SK-N-SH (cell line): Measurements from ENCODE around the gene GAS6. TPM values are rescaled to one million over a fixed set of nuclear protein-coding genes. Genes with fewer than 3 reads are reported as not detected.

ENCODE experiments used
- CTCF ChIA-PET: fragments of 300-600, 350-600 bp; formaldehyde crosslinking; extraction: SDS; loops from one replicate; lab custom pipeline; 2021; lab: Yijun Ruan, JAX
- POLR2A ChIA-PET: fragments of 350-600 bp; sonication (Branson Sonifier 250); formaldehyde crosslinking; extraction: SDS; loops from one replicate; lab custom pipeline; 2020; ENCODE audit warnings: antibody characterized with exemption, inconsistent platforms; lab: Yijun Ruan, JAX
- DNase-seq: peaks from one replicate; pipeline ENCODE4 v3.0.0; 2012
- H2AFZ ChIP-seq: fragments of 200-600 bp; sonication (generic); 2 replicates; pipeline ENCODE4 v1.8.1; 2016; ENCODE audit warnings: antibody characterized with exemption, mild to moderate bottlenecking, low read depth
- H3F3A ChIP-seq: fragments of 200-600 bp; sonication (generic); replicated peaks from 2 replicates; pipeline ENCODE3; 2016; ENCODE audit warnings: antibody characterized with exemption, mild to moderate bottlenecking; ENCODE audit not compliant: insufficient read depth
- H3K27ac ChIP-seq, 2 experiments: fragments of 200-500 bp in 1 of 2; fragments of 200-600 bp in 1 of 2; sonication (Bioruptor generic) in 1 of 2; sonication (generic), shearing (Covaris generic) in 1 of 2; 2 replicates each; pipeline versions ENCODE4 v1.5.1 to v1.6.1; 2014 to 2016; ENCODE audit warnings: low read depth in 2 of 2, inconsistent platforms in 1 of 2, low read length in 1 of 2, mild to moderate bottlenecking in 1 of 2, mixed read lengths in 1 of 2
- H3K27me3 ChIP-seq: fragments of 200-600 bp; sonication (generic), shearing (Covaris generic); 2 replicates; pipeline ENCODE4 v1.6.1; 2016; ENCODE audit warnings: mixed run types; ENCODE audit not compliant: insufficient read depth
- H3K36me3 ChIP-seq, 2 experiments: fragments of 200-500 bp in 1 of 2; fragments of 200-600 bp in 1 of 2; sonication (Bioruptor generic) in 1 of 2; sonication (generic) in 1 of 2; replicated peaks in 1 of 2; 2 replicates each; pipeline versions ENCODE3 to v1.5.1; 2014 to 2016; ENCODE audit warnings: low read length in 1 of 2, mild to moderate bottlenecking in 1 of 2; ENCODE audit not compliant: insufficient read depth in 2 of 2, control insufficient read depth in 1 of 2
- H3K4me1 ChIP-seq, 2 experiments: fragments of 200-500 bp in 1 of 2; fragments of 200-600 bp in 1 of 2; sonication (Bioruptor generic) in 1 of 2; sonication (generic), shearing (Covaris generic) in 1 of 2; 2 replicates each; pipeline versions ENCODE4 v1.5.1 to v1.6.1; 2014 to 2016; ENCODE audit warnings: low read depth in 1 of 2, low read length in 1 of 2, mixed run types in 1 of 2; ENCODE audit not compliant: insufficient read depth in 2 of 2, control insufficient read depth in 1 of 2
- H3K4me2 ChIP-seq: fragments of 200-600 bp; sonication (generic), shearing (Covaris generic); 2 replicates; pipeline ENCODE4 v1.6.1; 2017; ENCODE audit warnings: mixed run types
- H3K4me3 ChIP-seq, 2 experiments: fragments of 200-500 bp in 1 of 2; fragments of 200-600 bp in 1 of 2; sonication (Bioruptor generic) in 1 of 2; sonication (generic), shearing (Covaris generic) in 1 of 2; 2 replicates each; pipeline versions ENCODE4 v1.5.1 to v1.8.1; 2014 to 2016; ENCODE audit warnings: low read depth in 2 of 2, inconsistent platforms in 1 of 2, low read length in 1 of 2, mild to moderate bottlenecking in 1 of 2, mixed read lengths in 1 of 2, moderate library complexity in 1 of 2
- H3K79me2 ChIP-seq: fragments of 200-600 bp; sonication (generic); 2 replicates; pipeline ENCODE4 v1.8.1; 2017; ENCODE audit warnings: mild to moderate bottlenecking; ENCODE audit not compliant: insufficient read depth
- H3K9ac ChIP-seq: fragments of 200-600 bp; sonication (generic); 2 replicates; pipeline ENCODE4 v1.6.1; 2017; ENCODE audit warnings: mixed run types
- H3K9me2 ChIP-seq: fragments of 200-600 bp; sonication (generic); 2 replicates; pipeline ENCODE4 v1.6.1; 2017; ENCODE audit warnings: mixed run types
- H3K9me3 ChIP-seq: fragments of 200-600 bp; sonication (generic); 2 replicates; pipeline ENCODE4 v1.6.1; 2017; ENCODE audit warnings: mixed run types, mild to moderate bottlenecking, moderate library complexity
- H4K20me1 ChIP-seq: fragments of 200-600 bp; sonication (generic); 2 replicates; pipeline ENCODE4 v1.6.1; 2017; ENCODE audit warnings: mild to moderate bottlenecking, mixed run types; ENCODE audit not compliant: insufficient read depth
- CHD2 ChIP-seq: fragments of 150-350 bp; IDR thresholded peaks from 2 replicates; pipeline ENCODE4 v1.6.1; 2018; ENCODE audit warnings: low read length; ENCODE audit not compliant: partially characterized antibody
- EP300 ChIP-seq, 2 experiments: IDR thresholded peaks; 2 replicates each; pipeline versions ENCODE4 v1.4.0 to v1.6.1; 2012; ENCODE audit warnings: borderline replicate concordance in 1 of 2, low read depth in 1 of 2, low read length in 1 of 2
- GABPA ChIP-seq: IDR thresholded peaks from 2 replicates; pipeline ENCODE4 v1.4.0; 2012; ENCODE audit warnings: low read depth, mild to moderate bottlenecking
- GATA2 ChIP-seq: sonication (generic); formaldehyde crosslinking; IDR thresholded peaks from 2 replicates; pipeline ENCODE4 v1.5.0; 2020; ENCODE audit warnings: mild to moderate bottlenecking, missing genetic modification reagents
- MXI1 ChIP-seq: IDR thresholded peaks from 2 replicates; pipeline ENCODE4 v1.6.1; 2012; ENCODE audit warnings: mild to moderate bottlenecking, low read depth, low read length, improper control_type of control experiment
- NRF1 ChIP-seq: IDR thresholded peaks from 2 replicates; pipeline ENCODE4 v1.6.1; 2012; ENCODE audit warnings: low read depth, mild to moderate bottlenecking, low read length
- RAD21 ChIP-seq: IDR thresholded peaks from 2 replicates; pipeline ENCODE4 v1.6.1; 2012; ENCODE audit warnings: mild to moderate bottlenecking, low read length
- RCOR1 ChIP-seq: fragments of 150-350 bp; IDR thresholded peaks from 2 replicates; pipeline ENCODE4 v1.6.1; 2017; ENCODE audit warnings: antibody characterized with exemption, low read length
- SIN3A ChIP-seq: IDR thresholded peaks from 2 replicates; pipeline ENCODE4 v1.6.1; 2012; ENCODE audit warnings: low read depth, mild to moderate bottlenecking, low read length, moderate library complexity, borderline replicate concordance
- SMC3 ChIP-seq: IDR thresholded peaks from 2 replicates; pipeline ENCODE4 v1.6.1; 2012; ENCODE audit warnings: low read depth, low read length, improper control_type of control experiment
- TCF12 ChIP-seq: IDR thresholded peaks from 2 replicates; pipeline ENCODE4 v1.4.0; 2012
- TEAD4 ChIP-seq: IDR thresholded peaks from 2 replicates; pipeline ENCODE4 v1.4.0; 2012; ENCODE audit warnings: mild to moderate bottlenecking, borderline replicate concordance; ENCODE audit not compliant: insufficient read depth
- WGBS: methylation state at CpG from one replicate; pipeline ENCODE4 v1.1.6; 2017; ENCODE audit warnings: low lambda C conversion rate; 5-methylcytosine and 5-hydroxymethylcytosine counted together
- polyA plus RNA-seq, 3 experiments: library from polyadenylated mRNA; depleted of rRNA; stranded (reverse); fragments of >200 nt; gene quantifications; 2 replicates each; pipeline ENCODE4 v1.2.3, GENCODE V29; 2012
- TF ChIP-seq, protein P1 (sequence below): IDR thresholded peaks from 2 replicates; pipeline ENCODE4 v1.4.0; 2012; ENCODE audit warnings: low read depth, borderline replicate concordance
- TF ChIP-seq, protein P2 (sequence below): IDR thresholded peaks from 2 replicates; pipeline ENCODE4 v1.4.0; 2012; ENCODE audit warnings: low read depth, borderline replicate concordance
- TF ChIP-seq, protein P3 (sequence below): fragments of 150-350 bp; IDR thresholded peaks from 2 replicates; pipeline ENCODE4 v1.6.1; 2016; ENCODE audit warnings: mild to moderate bottlenecking, low read depth, low read length
- TF ChIP-seq, protein P4 (sequence below): fragments of 200-600 bp; sonication (generic); IDR thresholded peaks from 2 replicates; pipeline ENCODE4 v1.6.1; 2017; ENCODE audit warnings: antibody characterized with exemption, mild to moderate bottlenecking, moderate library complexity
- TF ChIP-seq, protein P5 (sequence below): IDR thresholded peaks from 2 replicates; pipeline ENCODE4; 2012

Gene GAS6
- polyA plus RNA-seq, 1 of the 3 experiments (the other 2 are of a cell fraction): 380 TPM

DNA sequence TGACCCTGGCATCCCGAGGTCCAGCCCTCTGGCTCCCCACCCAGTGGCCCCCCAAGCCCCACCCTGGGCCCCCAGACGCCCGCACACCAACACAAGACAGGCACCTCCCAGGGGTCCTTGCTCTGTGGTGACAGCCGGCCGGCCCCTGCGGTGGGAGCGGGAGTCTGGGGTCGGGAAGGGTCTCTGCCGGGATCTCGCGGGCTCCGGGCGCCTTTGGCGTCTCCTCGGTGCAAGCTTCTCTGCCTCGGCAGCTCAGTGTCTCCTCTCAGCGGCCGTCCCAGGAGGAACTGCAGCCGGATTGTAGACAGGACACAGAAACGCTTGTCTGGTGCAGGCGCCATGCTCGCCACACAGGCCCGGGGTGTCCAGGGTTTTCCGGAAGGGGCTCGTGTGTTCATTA is 61.1 kb downstream of the GAS6 start (continued):
- TF ChIP-seq, protein P1, sequence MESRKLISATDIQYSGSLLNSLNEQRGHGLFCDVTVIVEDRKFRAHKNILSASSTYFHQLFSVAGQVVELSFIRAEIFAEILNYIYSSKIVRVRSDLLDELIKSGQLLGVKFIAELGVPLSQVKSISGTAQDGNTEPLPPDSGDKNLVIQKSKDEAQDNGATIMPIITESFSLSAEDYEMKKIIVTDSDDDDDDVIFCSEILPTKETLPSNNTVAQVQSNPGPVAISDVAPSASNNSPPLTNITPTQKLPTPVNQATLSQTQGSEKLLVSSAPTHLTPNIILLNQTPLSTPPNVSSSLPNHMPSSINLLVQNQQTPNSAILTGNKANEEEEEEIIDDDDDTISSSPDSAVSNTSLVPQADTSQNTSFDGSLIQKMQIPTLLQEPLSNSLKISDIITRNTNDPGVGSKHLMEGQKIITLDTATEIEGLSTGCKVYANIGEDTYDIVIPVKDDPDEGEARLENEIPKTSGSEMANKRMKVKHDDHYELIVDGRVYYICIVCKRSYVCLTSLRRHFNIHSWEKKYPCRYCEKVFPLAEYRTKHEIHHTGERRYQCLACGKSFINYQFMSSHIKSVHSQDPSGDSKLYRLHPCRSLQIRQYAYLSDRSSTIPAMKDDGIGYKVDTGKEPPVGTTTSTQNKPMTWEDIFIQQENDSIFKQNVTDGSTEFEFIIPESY: no peak
- TF ChIP-seq RCOR1: no peak

DNA sequence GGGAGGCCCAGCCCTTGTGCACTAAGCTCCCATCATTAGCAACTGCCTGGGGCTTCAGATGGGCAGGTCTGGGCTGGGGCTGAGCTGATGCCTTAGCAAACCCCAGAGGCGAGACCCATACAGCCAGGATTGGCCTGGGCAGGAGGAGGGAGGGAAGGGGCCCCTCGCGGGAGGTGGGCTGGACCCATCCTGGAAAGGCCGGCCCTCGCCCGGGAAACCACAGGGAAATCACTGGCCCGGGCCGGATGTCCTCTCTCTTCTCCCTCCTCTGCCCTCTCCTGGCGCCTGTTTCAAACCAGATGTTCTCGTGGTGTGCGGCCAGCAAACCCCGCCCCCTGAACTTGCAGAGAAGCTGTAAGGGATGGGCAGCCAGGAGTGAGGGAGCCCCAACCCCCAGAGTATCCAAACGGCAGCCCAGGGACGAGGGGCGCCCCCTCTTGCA is 61.8 kb downstream of the GAS6 start:
- H3K27ac ChIP-seq: peak overlapping the region in 1 of 2 experiments; percentile 80; a peak in 2 of 4 replicates
- no peak overlapping the region for H3K4me3 ChIP-seq
- no peaks in the 10 kb centered on the region for H3K27me3 ChIP-seq
- POLR2A ChIA-PET: no interaction called here
- H3K79me2 ChIP-seq: no peaks in the 10 kb centered on the region
- peaks cover 0 to 15% of the 10 kb centered on the region in 2 experiments; a peak in 1 of 4 replicates for H3K4me1 ChIP-seq
- TF ChIP-seq TCF12 (no peak), CHD2 (no peak), MXI1 (peak; percentile 69), NRF1 (no peak), GABPA (peak; percentile 67; the same call in 1 of the 2 replicates), GATA2 (CRISPR knock-in tag) (no peak), RAD21 (0 out of 2 replicates have a peak, but pooled peaks have one; percentile 15), EP300 (IDR thresholded peaks at IDR 0.05; ENCODE audit: borderline replicate concordance in 1 of 2, low read depth in 1 of 2, low read length in 1 of 2) (no peak), TEAD4 (no peak), SIN3A (no peak), SMC3 (peak; percentile 6; the same call in 1 of the 2 replicates)
- TF ChIP-seq, protein P2, sequence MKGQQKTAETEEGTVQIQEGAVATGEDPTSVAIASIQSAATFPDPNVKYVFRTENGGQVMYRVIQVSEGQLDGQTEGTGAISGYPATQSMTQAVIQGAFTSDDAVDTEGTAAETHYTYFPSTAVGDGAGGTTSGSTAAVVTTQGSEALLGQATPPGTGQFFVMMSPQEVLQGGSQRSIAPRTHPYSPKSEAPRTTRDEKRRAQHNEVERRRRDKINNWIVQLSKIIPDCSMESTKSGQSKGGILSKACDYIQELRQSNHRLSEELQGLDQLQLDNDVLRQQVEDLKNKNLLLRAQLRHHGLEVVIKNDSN: no peak
- TF ChIP-seq, protein P3, sequence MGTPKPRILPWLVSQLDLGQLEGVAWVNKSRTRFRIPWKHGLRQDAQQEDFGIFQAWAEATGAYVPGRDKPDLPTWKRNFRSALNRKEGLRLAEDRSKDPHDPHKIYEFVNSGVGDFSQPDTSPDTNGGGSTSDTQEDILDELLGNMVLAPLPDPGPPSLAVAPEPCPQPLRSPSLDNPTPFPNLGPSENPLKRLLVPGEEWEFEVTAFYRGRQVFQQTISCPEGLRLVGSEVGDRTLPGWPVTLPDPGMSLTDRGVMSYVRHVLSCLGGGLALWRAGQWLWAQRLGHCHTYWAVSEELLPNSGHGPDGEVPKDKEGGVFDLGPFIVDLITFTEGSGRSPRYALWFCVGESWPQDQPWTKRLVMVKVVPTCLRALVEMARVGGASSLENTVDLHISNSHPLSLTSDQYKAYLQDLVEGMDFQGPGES: no peak
- TF ChIP-seq, protein P4, sequence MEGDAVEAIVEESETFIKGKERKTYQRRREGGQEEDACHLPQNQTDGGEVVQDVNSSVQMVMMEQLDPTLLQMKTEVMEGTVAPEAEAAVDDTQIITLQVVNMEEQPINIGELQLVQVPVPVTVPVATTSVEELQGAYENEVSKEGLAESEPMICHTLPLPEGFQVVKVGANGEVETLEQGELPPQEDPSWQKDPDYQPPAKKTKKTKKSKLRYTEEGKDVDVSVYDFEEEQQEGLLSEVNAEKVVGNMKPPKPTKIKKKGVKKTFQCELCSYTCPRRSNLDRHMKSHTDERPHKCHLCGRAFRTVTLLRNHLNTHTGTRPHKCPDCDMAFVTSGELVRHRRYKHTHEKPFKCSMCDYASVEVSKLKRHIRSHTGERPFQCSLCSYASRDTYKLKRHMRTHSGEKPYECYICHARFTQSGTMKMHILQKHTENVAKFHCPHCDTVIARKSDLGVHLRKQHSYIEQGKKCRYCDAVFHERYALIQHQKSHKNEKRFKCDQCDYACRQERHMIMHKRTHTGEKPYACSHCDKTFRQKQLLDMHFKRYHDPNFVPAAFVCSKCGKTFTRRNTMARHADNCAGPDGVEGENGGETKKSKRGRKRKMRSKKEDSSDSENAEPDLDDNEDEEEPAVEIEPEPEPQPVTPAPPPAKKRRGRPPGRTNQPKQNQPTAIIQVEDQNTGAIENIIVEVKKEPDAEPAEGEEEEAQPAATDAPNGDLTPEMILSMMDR: peak; percentile 19; the same call in 1 of the 2 replicates
- TF ChIP-seq, protein P5, sequence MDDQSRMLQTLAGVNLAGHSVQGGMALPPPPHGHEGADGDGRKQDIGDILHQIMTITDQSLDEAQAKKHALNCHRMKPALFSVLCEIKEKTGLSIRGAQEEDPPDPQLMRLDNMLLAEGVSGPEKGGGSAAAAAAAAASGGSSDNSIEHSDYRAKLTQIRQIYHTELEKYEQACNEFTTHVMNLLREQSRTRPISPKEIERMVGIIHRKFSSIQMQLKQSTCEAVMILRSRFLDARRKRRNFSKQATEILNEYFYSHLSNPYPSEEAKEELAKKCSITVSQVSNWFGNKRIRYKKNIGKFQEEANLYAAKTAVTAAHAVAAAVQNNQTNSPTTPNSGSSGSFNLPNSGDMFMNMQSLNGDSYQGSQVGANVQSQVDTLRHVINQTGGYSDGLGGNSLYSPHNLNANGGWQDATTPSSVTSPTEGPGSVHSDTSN: no peak
- H3K9me3 ChIP-seq: no peaks in the 10 kb centered on the region
- H3K9ac ChIP-seq: no peak overlapping the region
- H3K4me2 ChIP-seq: no peak overlapping the region
- H3F3A ChIP-seq: no peaks in the 10 kb centered on the region
- no peaks in the 10 kb centered on the region for H4K20me1 ChIP-seq
- peak; percentile 97 for DNase-seq
- H3K36me3 ChIP-seq: no peaks in the 10 kb centered on the region
- H2AFZ ChIP-seq: 0 out of 2 replicates have a peak overlapping the region, but pooled peaks have one; percentile 29
- CTCF ChIA-PET: interaction anchor here (0.6 to 1.6 kb wide), 5 partner anchors 14 to 78 kb away, joined by 3 to 6 read pairs (median 4); no protein-coding TSS in a partner anchor
- 17% methylated on average over 14 of the region's 15 CpGs for WGBS
- no peaks in the 10 kb centered on the region for H3K9me2 ChIP-seq
